Measurements from ENCODE around the gene TBX3.

TBX3 gene

GRCh38 chr12:114666746-114667668, 17.0 kb downstream of the TBX3 start:
- DNase-seq = no peak

- DNase-seq = no peak
Observed at GRCh38 chr12:114665411-114666260, 18.3 kb downstream of the TBX3 start.

DNA sequence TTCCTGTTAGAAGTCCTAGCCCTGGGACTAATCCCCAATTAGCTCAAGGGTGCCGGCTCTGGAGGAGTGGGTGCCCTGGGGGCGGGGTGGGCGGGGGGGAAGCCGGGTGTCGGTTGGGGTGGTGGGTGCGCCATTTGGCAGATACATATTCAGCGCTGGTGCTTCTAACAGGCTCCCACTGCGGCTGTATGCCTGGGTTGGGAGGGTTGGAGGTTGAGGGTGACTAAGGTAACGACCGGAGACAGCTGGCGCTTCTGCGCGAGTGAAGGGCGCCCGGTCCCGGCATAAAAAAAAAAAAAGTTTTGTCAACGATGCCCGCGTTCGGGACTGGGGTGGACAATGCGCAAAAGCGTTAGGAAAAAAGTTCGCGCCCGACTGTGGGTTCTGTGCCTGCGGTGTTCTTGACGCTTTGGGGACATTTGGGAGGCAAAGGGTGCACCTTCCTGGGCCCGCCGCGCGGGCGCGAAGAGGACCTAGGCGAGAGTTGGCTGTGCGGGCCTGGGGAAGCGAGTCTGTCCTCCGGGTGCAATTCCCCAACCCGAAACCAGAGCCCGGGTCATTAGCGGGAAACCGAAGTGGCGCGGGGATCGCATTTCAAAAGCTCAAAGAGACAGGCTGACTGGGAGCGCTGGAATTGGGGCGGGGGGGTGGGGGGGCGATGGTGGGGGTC, 19.2 kb downstream of the TBX3 start:
- DNase-seq = no peak

GRCh38 chr12:114662512-114663177, 21.3 kb downstream of the TBX3 start:
- DNase-seq = peak in 3 of 4 experiments; percentile 21 to 46 (median 23)

GRCh38 chr12:114661245-114661644, 22.7 kb downstream of the TBX3 start:
- no peak for DNase-seq

DNA sequence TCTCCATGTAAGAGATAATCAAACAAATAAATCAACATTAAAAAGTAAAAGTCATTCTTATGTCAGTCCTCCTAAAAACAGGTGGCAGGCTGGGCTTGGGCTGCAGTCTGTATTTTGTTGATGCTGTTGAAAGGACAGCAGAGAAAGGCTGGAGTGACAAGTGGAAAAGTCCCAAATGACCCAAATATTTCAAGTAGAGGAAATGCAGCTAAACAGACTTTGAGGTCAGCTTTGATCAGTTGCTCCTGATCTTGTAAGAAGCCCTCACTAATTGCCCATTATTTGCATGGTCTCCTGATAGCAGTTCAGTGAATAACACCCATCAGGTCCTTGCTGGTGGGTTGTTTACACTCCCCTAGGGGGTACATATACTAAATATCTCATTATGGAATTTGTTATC, 24.9 kb downstream of the TBX3 start:
- no peak for DNase-seq

DNA sequence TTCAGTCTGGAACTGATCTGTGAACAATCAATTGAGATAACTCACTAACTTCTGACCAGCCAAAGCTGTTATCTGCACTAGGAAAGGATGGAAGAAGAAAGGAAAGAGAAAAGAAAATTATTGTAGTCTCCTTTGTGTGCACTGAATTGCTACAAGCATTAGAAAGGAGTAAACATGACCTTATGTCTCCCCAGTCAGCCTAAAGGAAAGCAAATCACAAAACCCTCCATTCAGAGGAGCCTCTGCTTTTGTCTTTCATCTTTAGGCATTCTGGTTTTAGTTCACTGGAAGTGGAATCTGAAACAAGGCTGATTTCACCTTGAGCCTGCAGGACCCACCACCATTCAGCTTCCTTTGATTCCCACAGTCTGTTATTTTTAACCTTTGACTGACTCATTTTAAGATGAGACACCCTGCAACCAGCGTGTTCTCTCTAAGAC, 26.0 kb downstream of the TBX3 start:
- DNase-seq = no peak

DNA sequence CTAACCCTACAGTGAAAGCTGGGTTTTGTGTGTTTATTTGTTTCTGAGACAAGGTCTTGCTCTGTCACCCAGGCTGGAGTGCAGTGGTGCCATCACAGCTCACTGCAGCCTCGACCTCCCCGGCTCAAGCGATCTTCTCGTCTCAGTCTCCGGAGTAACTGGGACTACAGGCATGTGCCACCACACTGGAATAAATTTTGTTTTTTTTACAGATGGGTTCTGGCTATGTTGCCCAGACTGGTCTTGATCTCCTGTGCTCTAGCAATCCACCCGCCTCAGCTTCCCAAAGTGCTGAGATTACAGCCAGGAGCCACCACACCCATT, 26.4 kb downstream of the TBX3 start:
- DNase-seq = no peak

DNA sequence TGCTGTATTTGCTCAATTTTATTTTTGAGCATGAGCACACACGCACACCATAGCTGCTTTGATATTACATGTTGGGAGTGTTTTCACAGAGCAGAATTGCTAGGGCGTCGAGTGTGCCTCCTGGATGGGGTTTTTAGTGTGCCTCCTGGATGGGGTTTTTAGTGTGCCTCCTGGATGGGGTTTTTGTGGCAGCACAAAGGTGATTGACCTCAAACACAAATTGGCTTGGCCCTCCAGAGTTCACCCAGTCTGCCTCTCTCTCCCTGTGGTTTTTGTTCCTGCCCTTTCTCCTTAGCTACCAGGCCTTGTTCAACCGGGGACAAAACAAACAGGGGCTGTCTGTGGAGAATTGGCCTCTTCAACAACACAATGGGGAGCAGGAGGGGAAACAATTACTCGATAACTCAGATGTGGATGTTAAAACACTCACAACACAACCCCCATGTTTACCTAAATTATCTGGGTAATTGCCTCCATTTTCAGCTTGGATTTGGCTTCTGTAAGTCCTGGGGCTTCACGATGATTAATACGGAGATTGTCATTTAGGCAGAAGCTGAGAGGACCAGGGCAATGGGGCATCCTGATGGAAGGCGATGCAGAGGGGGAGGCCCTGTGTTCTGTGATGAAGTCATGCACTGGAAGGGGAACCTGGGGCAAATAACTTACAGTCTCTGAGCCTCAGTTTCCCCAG, 26.9 kb downstream of the TBX3 start:
- DNase-seq = no peak

GRCh38 chr12:114655934-114656749, 27.8 kb downstream of the TBX3 start:
- DNase-seq = no peak

- no peak for DNase-seq
Observed at GRCh38 chr12:114649585-114649984, 34.4 kb downstream of the TBX3 start.

GRCh38 chr12:114648711-114649110, 35.3 kb downstream of the TBX3 start:
- no peak for DNase-seq

- DNase-seq = no peak
Observed at GRCh38 chr12:114638790-114639435, 45.1 kb downstream of the TBX3 start.

- no peak for DNase-seq
Observed at GRCh38 chr12:114636723-114637480, 47.1 kb downstream of the TBX3 start.

- DNase-seq = no peak
Observed at GRCh38 chr12:114631242-114631641, 52.7 kb downstream of the TBX3 start.

- DNase-seq = no peak
Observed at GRCh38 chr12:114628199-114628598, 55.8 kb downstream of the TBX3 start.

DNA sequence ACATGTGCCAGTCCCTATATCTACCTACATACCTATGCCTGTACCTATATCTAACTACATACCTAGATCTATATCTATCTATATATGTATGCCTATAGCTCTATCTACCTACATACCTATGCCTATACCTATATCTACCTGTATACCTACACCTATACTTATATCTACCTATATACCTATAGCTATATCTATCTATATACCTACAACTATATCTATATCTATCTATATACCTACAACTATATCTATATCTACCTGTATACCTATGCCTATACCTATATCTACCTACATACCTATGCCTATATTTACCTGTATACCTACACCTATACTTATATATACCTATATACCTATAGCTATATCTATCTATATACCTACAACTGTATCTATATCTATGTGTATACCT, 56.6 kb downstream of the TBX3 start:
- no peak for DNase-seq

GRCh38 chr12:114625294-114625851, 58.6 kb downstream of the TBX3 start:
- DNase-seq = no peak

DNA sequence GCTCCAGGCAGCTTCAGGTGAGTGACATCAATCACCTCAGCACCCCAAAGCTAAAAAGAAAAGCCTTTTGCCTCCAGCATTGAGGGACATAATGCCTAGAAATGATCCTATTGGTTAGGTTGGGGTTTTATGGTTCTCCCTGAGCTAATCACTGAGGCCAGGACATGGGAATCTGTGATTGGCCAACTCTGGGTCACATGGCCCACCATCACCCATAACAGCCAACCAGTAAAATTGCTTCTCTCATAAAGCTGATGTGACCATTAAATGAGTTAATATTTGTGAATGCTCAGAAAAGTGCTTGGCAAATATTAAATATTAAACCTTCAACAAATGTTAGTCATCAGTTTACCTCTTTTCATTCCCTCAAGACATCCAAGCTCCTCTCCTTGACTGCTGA, 60.2 kb downstream of the TBX3 start:
- no peak for DNase-seq

Data from activated CD4-positive, CD25-positive, alpha-beta regulatory T cell (primary cell).